Central memory CD4-positive, alpha-beta T cell (primary cell): ENCODE measurements around the gene RAD50.
A peak's percentile ranks its signal among the peaks of the same experiment; 100 is the strongest.
"Not testable (repeated sequence)": the region's sequence is repeated elsewhere in the genome, so short reads cannot be mapped to it uniquely, and the experiment has no call there.

Experiments used
- DNase-seq: peaks from one replicate; pipeline ENCODE4 v3.0.0; 2022

Gene RAD50

DNA sequence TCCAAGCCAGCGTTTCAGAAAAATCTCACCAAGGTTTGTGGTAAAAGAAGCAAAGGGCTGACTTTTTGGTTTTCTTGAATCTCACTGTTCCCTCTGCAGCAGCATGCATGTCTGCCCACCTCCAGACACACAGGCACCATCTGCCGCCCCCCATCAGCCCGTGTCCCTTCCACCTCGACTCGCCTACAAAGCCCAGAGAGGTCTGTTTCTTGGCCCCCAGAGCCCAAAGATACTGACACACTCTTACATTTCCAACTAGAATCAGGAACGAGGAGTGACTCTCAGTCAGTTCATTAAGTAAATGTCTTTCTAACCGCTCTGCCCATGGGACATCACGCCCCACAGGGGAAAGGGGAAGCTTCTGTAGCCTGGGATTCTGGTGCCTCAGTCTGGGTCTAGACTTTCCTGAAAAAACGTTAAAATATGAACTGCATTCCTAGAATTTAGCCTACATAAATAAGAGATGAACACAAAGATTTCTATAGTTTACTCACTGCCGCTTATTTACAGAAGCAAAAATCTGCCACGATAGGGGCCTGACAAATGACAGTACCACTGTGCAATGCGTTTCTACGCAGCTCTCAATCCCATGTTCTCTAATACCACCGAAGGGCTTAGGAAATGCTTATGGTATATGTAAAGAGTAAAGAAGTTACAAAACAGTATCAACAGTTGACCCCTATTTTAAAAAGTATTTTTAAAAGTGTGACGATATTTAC is 121.1 kb downstream of the RAD50 start:
- no peak for DNase-seq

DNA sequence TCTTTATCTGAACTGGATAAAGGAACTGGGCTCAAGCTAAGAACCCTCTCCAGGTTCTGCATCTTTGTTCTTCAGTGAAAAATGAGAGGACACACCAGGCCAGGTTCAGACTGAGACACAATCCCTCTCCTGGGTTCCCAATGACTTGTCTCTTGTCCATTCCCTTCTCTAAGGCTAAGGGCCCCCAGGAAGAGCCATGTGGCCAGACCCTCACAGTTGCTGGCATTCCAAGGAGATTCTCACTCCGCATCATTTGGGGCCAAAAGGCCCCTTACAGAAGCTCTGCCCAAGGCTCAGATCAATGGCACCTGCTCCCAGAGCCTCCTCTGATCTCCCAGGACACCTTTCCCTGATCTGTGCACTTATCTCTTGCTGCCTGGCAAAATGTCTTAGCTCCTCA is 122.0 kb downstream of the RAD50 start:
- no peak for DNase-seq

DNA sequence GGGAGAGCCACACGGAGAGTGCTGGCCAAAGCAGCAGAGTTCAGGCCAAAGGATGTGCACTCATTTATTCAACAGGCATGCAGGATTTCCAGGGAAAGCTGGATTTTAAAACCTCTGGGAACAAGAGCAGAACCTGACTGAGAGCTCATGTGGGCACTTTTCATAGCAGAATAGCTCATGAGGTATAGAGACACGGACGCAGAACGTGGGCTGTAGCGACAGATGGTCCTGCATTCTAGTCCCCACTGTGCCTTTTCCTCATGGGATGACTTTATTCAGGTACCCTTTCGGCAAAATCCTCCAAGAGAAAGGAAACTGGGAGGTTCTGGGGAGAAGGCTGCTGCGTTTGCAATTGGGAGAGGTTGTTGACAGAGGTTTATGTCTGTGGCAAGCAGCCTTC is 122.4 kb downstream of the RAD50 start:
- no peak for DNase-seq

DNA sequence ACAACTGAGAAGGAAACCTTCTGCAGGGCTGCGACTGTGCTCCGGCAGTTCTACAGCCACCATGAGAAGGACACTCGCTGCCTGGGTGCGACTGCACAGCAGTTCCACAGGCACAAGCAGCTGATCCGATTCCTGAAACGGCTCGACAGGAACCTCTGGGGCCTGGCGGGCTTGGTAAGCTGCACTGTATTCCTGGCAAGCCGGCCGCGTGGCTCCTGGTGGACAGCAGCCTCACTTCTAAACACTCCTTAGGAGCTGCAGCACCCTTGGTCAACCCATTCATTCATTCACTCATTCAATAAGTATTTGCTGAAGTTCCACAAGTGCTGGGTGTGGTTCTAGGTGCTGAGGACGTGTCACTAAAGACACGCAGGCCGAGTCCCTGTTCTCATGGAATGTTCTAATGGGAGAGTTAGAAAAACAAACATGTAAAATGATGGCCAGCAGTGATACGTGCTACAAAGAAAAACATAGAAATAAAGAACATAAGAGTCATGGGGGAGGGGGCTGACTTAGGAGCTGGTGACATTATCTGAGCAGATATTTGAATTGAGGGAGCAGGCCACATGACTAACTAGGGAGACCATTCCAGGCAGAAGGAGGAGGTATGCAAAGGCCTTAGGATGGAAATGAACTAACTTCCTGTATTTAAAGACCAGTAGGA is 123.1 kb downstream of the RAD50 start:
- no peak for DNase-seq

DNA sequence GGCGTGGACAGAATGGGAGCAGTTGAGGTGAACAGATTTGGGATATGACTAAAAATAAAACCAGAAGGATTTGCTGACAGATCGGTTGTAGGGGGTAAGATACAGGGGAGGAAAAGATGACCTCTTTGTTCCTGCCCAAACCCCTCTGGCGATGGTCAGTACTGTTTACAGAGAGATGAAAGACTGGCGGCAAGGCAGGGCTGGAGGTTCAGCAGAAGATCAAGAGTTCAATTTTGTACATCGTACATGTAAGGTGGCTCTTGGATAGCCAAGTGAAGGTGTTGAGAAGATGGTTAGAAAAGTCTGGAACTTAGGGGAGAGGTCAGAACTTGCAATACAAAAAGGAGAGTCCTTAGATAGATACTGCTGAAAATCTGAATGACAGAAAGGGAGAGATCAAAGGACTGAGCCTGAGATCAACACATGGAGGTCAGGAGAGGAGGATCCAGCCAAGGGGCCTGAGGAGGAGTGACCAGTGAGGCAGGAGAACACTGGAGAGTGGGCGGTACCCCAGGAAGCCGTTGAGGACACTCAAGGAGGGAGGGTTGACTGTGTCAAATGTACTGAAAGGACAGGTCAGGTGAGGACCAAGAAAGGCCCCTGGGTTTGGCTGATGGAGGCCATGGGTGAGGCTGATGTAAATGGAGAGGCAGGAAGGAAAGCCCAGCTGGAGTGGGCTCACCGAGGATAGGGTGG is 124.2 kb downstream of the RAD50 start:
- no peak for DNase-seq

DNA sequence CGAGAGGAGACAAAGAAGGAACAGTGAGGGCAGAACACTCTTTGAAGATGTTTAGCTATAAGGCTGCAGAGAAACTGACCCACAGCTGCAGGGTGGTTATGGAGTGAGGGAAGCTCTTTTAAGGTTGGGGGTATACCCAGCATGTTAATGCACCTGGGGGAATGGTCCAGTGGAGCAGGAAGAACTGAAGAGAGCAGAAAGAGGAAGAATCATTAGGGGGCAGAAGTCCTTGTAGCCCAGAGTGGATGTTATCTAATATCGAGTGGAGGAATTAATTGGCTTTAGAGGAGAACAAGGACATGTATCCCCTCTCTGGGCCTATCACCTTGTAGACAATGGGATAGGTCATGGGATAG is 124.7 kb downstream of the RAD50 start:
- DNase-seq = no peak

DNA sequence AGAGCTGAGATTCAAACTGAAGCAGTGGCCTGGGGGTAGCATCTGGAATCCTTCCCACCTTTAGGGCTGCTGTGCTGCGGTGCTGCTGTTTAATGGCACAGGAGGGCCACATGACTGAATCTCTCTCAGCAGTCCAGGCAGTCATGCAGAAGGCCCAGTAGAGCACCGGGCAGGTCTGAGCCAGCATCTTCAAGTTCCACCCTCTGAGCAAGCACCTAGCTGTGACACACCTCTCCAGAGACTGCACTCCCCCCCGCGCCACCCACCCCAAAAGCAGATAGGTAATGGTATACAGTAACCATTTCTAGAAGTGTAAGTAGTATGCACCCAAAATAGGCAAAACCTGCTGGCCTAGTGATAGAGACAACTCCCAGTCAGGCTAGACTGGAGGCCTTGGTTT is 125.2 kb downstream of the RAD50 start:
- no peak for DNase-seq

DNA sequence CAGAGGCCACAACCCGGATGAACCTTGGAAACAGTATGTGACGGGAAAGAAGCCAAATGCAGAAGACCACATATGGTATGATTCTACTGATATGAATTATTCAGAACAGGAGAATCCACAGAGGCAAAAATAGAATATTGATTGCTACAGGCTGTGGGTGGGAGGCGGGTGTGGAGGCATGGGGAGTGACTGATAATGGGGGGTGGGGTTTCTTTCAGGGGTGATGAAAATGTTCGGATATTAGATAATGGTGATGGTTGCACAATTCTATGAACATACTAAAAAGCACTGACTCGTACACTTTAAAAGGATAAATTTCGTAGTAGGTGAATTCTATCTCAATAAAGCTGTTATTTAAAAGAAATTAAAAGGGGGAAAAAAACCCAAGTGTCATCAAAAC is 127.7 kb downstream of the RAD50 start:
- no peak for DNase-seq

DNA sequence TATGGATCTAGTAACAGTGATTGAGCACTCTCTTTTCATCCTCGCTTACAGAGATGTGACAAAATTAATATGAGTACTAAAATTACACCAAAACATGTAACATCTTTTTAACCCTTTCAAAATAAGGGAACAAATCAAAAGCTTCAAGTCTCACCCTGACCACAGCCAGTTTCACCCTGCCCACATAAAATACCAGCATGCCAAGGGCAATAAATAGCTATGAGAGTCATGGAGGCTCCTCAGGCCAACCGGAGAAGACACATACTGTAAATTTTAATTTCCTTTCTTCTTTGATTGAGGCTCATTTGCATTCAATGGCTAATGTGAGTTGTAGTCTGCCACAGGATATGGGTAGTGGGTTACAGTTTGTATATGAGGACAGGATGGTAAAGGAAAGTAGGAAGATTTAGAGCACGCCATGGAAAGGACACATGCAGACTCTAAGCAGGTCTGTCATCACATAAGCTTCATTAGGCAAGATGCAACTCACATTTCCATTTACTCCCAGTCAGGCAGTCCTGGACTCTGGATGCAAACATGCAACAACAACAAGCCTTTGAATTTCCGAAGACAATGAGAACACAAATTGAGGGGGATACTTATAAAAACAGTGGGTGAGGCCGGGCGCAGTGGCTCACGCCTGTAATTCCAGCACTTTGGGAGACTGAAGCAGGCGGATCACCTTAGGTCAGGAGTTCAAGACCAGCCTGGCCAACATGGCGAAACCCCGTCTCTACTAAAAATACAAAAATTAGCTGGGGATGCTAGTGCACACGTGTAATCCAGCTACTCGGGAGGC is 128.3 kb downstream of the RAD50 start:
- no peak for DNase-seq

DNA sequence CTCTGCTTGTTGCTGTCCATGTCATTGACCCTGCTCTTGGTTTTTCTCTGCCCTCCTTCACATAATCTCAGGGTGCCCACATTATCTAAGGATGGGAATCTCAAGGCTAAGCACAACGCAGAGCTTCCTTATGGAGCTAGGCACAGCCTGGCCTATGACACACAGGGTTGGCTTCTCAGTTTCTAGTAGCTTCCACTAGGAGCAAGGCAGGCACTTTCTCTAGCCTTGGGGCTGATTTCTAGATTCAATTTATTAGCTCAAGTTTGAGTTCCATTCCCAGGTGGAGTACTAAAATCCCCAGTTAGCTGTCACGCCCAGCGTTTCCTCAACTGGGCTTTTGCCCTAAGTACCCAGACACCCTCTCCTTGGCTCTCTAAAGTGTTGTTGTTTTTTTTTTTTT is 129.4 kb downstream of the RAD50 start:
- DNase-seq = no peak

DNA sequence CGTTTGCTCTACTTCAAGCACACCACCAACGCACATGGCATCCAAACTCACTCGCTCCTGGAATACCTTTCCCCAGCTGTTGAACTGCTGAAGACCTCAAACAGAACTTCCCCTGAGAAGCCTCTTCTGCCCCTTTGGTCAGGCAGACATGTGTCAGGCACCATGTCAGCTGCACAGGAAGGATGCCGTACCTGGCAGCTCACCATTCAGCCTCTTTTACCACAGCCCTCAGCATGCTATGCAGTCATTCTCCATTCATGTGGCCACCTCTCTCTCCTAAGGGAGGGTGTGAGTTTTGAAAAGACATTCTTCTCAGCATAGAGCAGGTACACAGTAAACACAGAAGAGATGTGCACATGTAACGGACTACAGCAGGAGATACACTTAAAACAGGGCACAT is 131.2 kb downstream of the RAD50 start:
- peak; percentile 63 for DNase-seq

DNA sequence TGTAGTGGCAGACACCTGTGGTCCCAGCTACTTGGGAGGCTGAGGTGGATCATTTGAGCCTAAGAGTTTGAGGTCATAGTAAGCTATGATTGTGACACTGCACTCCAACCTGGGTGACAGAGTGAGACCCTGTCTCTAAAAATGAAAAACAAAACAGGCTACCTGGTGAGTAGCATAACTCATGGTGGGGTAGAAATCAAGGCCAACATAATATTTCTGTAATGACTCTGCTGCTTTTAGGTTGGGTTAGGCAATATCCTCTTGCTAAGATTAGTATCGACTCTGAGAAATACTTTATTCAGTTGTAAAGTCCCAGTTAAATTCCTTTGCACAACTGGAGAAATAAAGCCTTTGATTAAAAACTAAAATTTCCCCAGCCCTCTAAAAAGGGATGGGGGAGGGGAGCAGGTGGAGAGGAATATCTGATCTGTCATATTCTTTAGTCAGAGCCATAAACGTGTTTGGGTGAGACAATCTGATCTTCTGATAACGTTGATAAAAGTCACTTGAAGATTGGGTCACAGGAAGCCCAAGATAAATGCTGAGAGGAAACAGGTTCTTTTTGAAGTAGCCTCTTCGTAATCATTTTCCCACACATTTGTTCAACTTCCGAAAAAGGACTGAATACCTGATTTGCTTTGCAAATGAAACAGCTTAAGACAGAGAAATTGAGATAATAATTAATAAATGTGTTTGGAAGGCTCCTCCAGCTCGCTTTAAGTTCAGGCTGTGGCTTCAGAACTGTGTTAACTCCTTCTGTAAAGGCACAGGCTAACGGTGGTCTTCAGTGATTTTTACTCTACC is 132.0 kb downstream of the RAD50 start:
- peak; percentile 53 for DNase-seq

DNA sequence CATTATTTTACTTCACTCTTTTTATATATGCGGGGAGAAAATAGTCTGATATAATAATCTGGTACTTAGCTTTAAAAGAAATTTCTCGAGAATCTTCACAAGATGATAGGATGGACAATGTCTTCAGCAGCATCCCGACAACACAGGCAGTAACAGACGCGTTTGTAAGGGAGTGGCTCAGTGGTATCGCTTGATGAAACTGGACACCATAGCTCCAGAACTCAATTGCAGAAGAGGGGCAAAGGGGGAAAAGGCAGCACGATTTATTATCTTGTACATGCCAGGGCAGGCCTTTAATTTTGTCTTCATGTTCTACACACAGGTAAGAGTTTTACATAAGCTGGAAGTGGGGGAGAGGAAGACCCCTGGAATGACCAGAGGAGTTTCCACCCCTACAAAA is 132.7 kb downstream of the RAD50 start:
- DNase-seq = no peak

DNA sequence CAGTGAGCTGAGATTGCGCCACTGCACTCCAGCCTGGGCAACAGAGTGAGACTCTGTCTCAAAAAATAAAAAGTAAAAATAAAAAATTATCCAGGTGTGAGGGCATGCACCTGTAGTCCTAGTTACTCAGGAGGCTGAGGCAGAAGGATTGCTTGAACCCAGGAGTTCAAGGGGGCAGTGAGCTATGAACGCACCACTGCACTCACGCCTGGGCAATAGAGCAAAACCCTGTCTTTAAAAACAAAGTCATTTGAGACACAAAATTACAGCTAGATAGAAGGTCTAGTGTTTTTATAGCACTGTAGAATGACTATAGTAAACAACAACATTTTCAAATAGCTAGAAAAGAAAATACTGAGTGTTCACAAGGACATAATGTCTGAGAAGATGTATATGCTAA is 133.4 kb downstream of the RAD50 start:
- no peak for DNase-seq

DNA sequence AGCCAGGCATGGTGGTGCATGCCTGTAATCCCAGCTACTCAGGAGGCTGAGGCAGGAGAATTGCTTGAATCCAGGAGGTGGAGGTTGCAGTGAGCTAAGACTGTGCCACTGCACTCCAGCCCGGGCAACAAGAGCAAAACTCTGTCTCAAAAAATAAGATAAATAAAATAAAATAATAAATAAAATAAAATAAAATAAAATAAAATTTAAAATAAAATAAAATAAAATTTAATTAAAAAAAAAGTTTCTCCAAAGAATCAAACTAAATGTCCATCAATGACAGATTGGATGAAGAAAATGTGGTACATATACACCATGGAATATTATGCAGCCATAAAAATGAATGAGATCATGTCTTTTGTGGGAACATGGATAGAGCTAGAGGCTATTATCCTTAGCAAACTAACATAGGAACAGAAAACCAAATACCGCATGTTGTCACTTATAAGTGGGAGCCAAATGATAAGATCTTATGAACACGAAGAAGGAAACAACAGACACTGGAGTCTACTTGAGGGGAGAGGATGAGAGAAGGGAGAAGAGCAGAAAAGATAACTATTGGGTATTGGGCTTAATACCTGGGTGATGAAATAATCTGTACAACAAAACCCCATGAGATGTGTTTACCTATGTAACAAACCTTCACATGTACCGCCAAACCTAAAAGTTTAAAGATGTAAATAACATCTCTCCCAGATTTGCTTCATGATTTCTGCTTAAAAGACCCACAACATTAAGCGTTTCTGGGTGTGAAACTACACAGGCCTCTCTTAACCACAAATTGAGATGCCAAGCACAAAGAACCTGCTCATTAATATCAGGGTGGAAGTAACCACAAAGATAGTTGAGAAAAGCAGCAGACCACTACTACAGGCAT is 135.2 kb downstream of the RAD50 start:
- not testable (repeated sequence) for DNase-seq

DNA sequence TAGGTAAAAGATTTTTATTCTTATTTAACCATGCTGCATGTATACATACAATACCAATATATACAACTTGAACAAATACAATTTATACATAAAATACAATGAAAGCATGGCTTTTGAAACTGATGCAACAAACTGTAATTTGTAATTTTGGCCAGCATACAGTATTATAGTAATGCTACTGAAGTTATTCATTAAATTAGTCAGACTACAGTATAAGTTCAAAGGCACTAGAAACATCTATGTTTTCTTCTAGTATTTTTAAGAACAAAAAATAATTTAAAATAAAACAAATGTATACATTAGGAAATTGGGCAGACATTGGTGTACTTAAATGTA is 135.8 kb downstream of the RAD50 start:
- no peak for DNase-seq
